ENCODE data around the gene FRYL.

Gene FRYL

DNA sequence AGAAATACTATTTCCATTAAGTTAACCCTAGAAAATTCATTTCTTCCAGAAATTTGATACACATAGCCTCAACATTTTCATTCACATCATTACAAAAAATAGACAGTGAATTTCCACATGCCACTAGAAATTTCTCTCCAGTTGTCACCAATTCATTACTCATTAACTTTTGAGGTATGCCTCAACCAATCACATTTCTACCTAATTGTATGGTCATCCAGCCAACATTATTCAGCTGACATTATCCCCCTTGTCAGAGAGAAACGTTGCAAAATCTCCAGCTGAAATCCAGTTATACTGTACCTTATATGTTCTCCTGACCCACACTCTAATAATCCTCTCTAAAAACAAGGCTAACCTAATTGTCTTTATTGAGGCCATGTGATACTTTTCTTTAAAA is 24.8 kb downstream of the FRYL start:
- Histone ChIP-seq H3K4me2 (ENCODE audit: low read depth, low read length, poor library complexity, severe bottlenecking) (no peak overlapping the region), H3K9me3 (ENCODE audit: insufficient read depth, low read length) (no peaks in the 10 kb centered on the region), H3K36me3 (ENCODE audit: low read length) (no peaks in the 10 kb centered on the region), H3F3A (ENCODE audit: insufficient read depth) (no peaks in the 10 kb centered on the region), H2AFZ (ENCODE audit: low read depth, low read length, severe bottlenecking) (no peak overlapping the region), H4K20me1 (ENCODE audit: low read depth, low read length) (peaks cover 28% of the 10 kb centered on the region), H3K79me2 (ENCODE audit: insufficient read depth, low read length) (peaks cover 84% of the 10 kb centered on the region), H3K9ac (ENCODE audit: low read length) (no peak overlapping the region), H3K27me3 (ENCODE audit: low read length) (no peaks in the 10 kb centered on the region), H3K4me3 (ENCODE audit: insufficient read depth, low read length, poor library complexity, severe bottlenecking) (no peak overlapping the region), H3K27ac (ENCODE audit: low read depth, low read length) (no peak overlapping the region), H3K9me2 (replicated peaks; ENCODE audit: insufficient read depth, low read length) (no peaks in the 10 kb centered on the region)
- TF ChIP-seq, protein P1, sequence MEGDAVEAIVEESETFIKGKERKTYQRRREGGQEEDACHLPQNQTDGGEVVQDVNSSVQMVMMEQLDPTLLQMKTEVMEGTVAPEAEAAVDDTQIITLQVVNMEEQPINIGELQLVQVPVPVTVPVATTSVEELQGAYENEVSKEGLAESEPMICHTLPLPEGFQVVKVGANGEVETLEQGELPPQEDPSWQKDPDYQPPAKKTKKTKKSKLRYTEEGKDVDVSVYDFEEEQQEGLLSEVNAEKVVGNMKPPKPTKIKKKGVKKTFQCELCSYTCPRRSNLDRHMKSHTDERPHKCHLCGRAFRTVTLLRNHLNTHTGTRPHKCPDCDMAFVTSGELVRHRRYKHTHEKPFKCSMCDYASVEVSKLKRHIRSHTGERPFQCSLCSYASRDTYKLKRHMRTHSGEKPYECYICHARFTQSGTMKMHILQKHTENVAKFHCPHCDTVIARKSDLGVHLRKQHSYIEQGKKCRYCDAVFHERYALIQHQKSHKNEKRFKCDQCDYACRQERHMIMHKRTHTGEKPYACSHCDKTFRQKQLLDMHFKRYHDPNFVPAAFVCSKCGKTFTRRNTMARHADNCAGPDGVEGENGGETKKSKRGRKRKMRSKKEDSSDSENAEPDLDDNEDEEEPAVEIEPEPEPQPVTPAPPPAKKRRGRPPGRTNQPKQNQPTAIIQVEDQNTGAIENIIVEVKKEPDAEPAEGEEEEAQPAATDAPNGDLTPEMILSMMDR (IDR thresholded peaks at IDR 0.05; ENCODE audit: insufficient read depth, low read length, poor library complexity, severe bottlenecking): no peak
- no peak for TF ChIP-seq EZH2phosphoT487 (conservative IDR thresholded peaks at IDR 0.05; ENCODE audit: low read length)

GRCh38 chr4:48753159-48753558 is 26.9 kb downstream of the FRYL start:
- Histone ChIP-seq H3K9me3 (ENCODE audit: insufficient read depth, low read length) (no peaks in the 10 kb centered on the region), H3K4me2 (ENCODE audit: low read depth, low read length, poor library complexity, severe bottlenecking) (no peak overlapping the region), H3K9me2 (replicated peaks; ENCODE audit: insufficient read depth, low read length) (no peaks in the 10 kb centered on the region), H3K9ac (ENCODE audit: low read length) (no peak overlapping the region), H3K27me3 (ENCODE audit: low read length) (no peaks in the 10 kb centered on the region), H3K27ac (ENCODE audit: low read depth, low read length) (no peak overlapping the region), H4K20me1 (ENCODE audit: low read depth, low read length) (peaks cover 28% of the 10 kb centered on the region), H2AFZ (ENCODE audit: low read depth, low read length, severe bottlenecking) (no peak overlapping the region), H3K36me3 (ENCODE audit: low read length) (no peaks in the 10 kb centered on the region), H3K4me3 (ENCODE audit: insufficient read depth, low read length, poor library complexity, severe bottlenecking) (no peak overlapping the region), H3K79me2 (ENCODE audit: insufficient read depth, low read length) (peaks cover 89% of the 10 kb centered on the region), H3F3A (ENCODE audit: insufficient read depth) (no peaks in the 10 kb centered on the region)
- TF ChIP-seq, protein P1 (IDR thresholded peaks at IDR 0.05; ENCODE audit: insufficient read depth, low read length, poor library complexity, severe bottlenecking): no peak
- no peak for TF ChIP-seq EZH2phosphoT487 (conservative IDR thresholded peaks at IDR 0.05; ENCODE audit: low read length)

DNA sequence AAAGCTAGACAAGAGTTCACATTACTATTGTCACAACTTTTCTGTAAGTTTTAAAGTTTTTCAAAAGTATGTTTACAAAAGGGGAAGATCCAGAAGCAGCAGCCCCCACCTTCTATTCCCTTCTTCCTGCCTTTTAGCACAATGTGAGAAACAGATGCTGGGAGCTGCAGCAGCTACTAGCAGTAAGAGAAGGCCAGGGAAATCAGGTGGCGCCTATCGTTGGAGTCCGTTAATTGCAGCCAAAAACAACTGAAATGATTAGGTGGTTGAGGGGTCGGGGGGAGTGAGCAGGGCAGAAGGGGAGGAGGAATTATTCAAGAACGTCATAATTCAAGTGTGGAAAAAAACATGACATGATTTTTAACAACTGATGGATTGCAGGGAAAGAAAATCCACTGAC is 27.4 kb downstream of the FRYL start:
- Histone ChIP-seq H3K4me3 (ENCODE audit: insufficient read depth, low read length, poor library complexity, severe bottlenecking) (no peak overlapping the region), H3K27ac (ENCODE audit: low read depth, low read length) (no peak overlapping the region), H3K9ac (ENCODE audit: low read length) (no peak overlapping the region), H3F3A (ENCODE audit: insufficient read depth) (no peaks in the 10 kb centered on the region), H3K36me3 (ENCODE audit: low read length) (no peaks in the 10 kb centered on the region), H2AFZ (ENCODE audit: low read depth, low read length, severe bottlenecking) (no peak overlapping the region), H3K27me3 (ENCODE audit: low read length) (no peaks in the 10 kb centered on the region), H3K4me2 (ENCODE audit: low read depth, low read length, poor library complexity, severe bottlenecking) (no peak overlapping the region), H4K20me1 (ENCODE audit: low read depth, low read length) (peaks cover 29% of the 10 kb centered on the region), H3K9me3 (ENCODE audit: insufficient read depth, low read length) (no peaks in the 10 kb centered on the region), H3K79me2 (ENCODE audit: insufficient read depth, low read length) (peaks cover 92% of the 10 kb centered on the region), H3K9me2 (replicated peaks; ENCODE audit: insufficient read depth, low read length) (no peaks in the 10 kb centered on the region)
- TF ChIP-seq, protein P1 (IDR thresholded peaks at IDR 0.05; ENCODE audit: insufficient read depth, low read length, poor library complexity, severe bottlenecking): no peak
- no peak for TF ChIP-seq EZH2phosphoT487 (conservative IDR thresholded peaks at IDR 0.05; ENCODE audit: low read length)

Measured in SU-DHL-6 (cell line).